ENCODE measurements around the gene TLE7. TPM values are rescaled to one million over a fixed set of nuclear protein-coding genes. Genes with fewer than 3 reads are reported as not detected.

The TLE7 gene
- total and polyA plus RNA-seq, 2 of the 8 experiments (the other 6 are each of a cell fraction or from before 2014, with no cell fraction given): 0.03 TPM; not detected in 1

DNA sequence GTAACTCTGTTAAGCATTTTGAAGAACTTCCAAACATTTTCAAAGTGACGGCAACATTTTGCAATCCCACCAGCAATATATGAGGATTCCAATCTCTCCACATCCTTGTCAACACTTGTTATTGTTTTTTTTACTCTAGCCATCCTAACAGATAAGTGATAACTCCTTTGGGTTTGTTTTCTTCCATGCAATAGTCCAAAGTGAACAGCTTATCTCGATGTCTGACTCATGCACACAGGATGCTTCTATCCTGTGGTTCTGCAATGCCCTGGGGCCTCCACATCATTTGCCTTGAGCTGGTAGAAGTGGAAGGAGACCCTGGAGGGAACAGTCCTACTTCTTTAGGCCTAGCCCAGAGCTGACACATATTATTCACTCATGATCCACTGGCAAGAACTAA is 13.0 kb downstream of the TLE7 start (continued):
- TF ChIP-seq KDM5A (IDR thresholded peaks at IDR 0.05; ENCODE audit: low read length) (no peak), EGR1 (IDR thresholded peaks at IDR 0.05; ENCODE audit: borderline replicate concordance, low read depth, low read length) (no peak), NRF1 (IDR thresholded peaks at IDR 0.05; ENCODE audit: low read depth, low read length) (no peak), TEAD4 (IDR thresholded peaks at IDR 0.05; ENCODE audit: low read depth, low read length) (no peak), EP300 (IDR thresholded peaks at IDR 0.05; ENCODE audit: borderline replicate concordance in 1 of 2, low read depth in 2 of 2, low read length in 2 of 2) (no peak), RFX5 (IDR thresholded peaks at IDR 0.05; ENCODE audit: borderline replicate concordance, low read depth, low read length) (no peak)
